DMS79 treated with DMSO at 0.1 percent for 48 hours (cell line): ENCODE data around the gene UXS1.
"Not testable (repeated sequence)": the region's sequence is repeated elsewhere in the genome, so short reads cannot be mapped to it uniquely, and the experiment has no call there.

Source experiments
- DNase-seq: peaks from one replicate; lab custom pipeline; 2025; lab: John Stamatoyannopoulos, UW

UXS1 gene

GRCh38 chr2:106193977-106194778 lies at the start of gene UXS1:
UXS1 (minus strand) TSS chr2:106194301; CDS start chr2:106194241, 60 bp downstream.
- peak; percentile 91 for DNase-seq

DNA sequence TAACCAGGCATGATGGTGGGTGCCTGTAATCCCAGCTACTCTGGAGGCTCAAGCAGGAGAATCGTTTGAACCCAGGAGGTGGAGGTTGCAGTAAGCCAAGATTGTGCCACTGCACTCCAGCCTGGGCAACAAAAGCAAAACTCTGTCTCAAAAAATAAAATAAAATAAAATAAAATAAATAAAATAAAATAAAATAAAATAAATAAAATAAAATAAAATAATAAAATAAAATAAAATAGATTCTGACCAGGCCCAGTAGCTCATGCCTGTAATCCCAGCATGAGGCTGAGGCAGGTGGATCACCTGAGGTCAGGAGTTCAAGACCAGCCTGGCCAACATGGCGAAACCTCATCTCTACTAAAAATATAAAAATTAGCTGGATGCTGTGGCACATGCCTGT lies 45.4 kb upstream of the UXS1 start:
- DNase-seq = not testable (repeated sequence)

GRCh38 chr2:106235392-106235791 lies 41.3 kb upstream of the UXS1 start:
- DNase-seq = not testable (repeated sequence)

DNA sequence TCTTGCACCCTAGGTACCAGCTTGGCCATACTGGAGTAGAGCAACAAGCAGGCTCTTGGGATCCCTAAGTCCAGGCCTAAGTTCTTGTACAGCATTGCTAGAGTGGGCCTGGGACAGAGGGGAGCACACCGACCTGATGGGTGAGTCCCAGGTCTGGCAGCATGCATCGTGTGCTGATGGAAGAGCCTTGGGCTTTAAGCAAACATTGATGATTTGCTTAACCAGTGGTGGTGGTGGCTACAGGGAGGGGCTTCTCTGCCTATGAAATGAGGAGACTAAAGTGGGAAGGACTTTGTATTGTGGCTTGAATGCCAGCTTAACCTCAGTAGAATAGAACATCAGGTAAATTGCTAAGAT lies 39.2 kb upstream of the UXS1 start:
- no peak for DNase-seq

DNA sequence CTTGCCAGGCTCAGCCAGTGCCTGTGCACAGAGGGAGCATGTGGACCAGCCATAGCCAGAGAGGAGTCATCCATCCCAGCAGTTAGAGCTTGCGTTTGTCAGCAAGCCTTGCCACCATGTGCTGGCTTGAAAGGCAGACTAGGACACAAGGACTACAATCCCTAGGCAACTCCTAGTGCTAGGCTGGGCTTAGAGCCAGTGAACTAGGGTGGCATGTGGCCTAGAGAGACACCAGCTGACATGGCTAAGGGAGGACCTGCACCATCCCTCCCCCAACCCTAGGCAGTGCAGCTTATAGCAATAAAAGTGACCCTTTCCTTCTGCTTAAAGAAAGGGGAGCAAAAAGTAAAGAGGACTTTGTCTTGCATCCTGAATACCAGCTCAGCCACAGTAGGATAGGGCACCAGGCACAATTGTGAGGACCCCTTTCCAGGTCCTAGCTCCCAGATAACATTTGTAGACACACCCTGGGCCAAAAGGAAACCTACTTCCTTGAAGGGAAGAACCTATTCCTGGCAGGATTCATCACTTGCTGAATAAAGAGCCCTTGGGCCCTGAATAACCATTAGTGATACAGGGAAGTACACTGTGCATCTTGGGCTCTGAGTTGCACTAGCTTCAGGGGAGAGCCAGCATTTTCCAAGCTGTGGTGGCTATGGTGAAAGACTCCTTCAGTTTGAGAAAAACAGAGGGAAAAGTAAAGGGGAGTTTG lies 38.7 kb upstream of the UXS1 start:
- DNase-seq = no peak

GRCh38 chr2:106223347-106223746 lies 29.2 kb upstream of the UXS1 start:
- DNase-seq = no peak

DNA sequence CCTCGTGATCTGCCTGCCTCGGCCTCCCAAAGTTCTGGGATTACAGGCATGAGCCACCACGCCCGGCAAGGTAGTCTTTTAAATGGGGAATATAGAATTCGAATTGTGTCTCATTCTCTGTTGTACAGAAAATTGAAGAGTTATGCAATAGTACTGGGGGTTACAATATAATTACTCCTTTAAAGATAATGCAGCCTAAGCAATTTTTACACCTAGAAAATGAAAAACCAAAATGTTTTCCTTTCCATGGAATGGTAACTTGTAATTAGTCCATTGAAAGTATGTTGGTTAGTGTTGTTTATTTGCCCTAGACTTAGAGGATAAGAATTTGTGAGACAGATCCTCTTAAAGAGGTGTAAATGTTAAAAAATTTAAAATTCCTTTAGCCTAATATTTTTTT lies 28.0 kb upstream of the UXS1 start:
- DNase-seq = not testable (repeated sequence)

DNA sequence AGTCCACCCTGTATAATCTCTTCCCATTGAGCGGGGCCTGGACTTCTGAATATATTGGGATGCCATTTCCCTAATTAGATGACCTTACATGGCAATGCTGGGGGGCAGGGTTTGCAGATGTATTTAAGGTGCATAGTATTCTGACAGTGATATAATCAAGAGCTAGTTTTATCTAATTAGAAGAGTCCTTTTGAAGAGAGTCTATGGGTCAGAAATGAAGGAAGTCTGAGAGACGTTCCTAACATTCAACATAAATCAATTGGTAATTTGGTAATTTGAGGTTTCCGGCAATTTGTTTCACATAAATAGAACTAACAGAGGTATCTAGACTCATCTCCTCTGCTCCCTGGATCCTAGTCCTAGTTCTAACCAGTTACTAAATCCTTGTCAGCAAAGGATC lies 25.7 kb upstream of the UXS1 start:
- no peak for DNase-seq

DNA sequence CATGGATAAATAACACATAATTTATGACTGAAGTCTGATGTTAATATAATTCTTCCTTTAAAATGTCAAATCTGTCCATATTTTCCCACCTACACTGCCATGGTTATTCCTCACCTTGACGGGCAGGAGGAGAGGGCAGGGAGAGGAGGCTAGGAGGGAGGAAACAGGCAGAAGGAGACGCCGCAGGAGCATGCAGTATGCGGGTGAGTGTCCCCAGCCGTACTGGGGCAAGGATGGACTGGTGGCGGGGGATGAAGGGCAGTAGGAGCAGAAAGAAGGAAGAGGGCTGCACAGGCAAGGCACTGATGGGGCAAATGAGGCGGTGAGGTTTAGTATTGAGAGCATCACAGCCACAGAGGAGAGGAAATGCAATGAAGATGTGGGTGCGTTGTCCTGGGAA lies 25.1 kb upstream of the UXS1 start:
- DNase-seq = not testable (repeated sequence)

- no peak for DNase-seq
Observed at GRCh38 chr2:106208874-106209273, 14.8 kb upstream of the UXS1 start.

GRCh38 chr2:106208399-106208798 lies 14.3 kb upstream of the UXS1 start:
- no peak for DNase-seq

DNA sequence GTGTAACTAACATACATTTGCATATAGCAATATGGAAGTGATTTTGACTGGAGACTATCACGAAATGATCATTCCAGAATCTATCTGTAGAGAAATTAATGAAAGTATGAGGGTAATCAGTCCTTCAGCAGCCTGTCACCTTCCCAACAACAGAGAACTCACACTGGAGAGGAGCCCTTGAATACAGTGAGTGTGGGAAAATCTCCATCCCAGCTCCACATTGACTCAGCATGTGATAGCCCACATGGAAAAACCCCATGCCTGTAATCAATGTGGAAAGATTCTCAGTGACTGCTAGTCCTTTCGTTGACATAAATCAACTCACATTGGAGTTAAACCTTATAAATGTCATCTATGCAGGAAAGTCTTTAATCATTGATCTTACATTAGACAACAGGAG lies 13.1 kb upstream of the UXS1 start:
- no peak for DNase-seq

DNA sequence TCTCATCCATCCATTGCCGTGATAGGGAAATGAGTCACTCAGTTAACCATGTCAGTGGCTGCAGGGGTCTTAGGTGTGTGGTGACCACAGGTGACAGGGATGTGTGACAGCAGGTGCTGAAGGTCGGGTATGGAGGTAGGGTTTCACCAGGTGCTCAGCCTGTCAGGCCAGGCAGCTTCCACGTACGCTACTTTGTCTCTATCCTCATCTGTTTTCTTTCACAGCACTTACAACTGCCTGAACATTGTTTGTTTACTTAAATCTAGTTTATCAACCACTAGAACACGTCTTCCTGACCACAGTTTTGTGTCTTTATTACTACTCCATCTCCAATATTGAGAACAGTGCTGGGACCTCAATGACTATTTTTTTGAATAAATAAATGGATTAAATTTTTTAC lies 11.4 kb upstream of the UXS1 start:
- DNase-seq = no peak

DNA sequence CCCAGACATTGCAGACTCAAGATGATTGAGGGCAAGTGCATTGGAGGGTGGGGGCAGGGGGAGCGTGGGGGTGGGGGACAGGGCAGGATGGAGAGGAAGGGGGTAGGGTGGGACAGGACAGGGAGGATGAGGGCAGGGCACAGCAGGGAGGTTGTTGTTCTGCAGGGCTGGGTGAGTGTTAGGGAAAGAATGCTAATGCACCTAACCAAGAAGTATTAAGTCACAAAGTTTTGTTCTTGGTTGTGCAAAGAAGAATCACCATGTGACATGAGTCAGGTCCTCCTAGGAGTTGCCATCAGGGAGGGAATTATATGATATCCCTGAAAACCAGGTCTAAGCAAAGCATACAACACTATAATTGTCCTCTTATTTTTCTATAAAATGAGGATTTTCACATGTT lies 10.4 kb upstream of the UXS1 start:
- DNase-seq = not testable (repeated sequence)

GRCh38 chr2:106201661-106202060 lies 7.6 kb upstream of the UXS1 start:
- no peak for DNase-seq

- no peak for DNase-seq
Observed at GRCh38 chr2:106197878-106198277, 3.8 kb upstream of the UXS1 start.

DNA sequence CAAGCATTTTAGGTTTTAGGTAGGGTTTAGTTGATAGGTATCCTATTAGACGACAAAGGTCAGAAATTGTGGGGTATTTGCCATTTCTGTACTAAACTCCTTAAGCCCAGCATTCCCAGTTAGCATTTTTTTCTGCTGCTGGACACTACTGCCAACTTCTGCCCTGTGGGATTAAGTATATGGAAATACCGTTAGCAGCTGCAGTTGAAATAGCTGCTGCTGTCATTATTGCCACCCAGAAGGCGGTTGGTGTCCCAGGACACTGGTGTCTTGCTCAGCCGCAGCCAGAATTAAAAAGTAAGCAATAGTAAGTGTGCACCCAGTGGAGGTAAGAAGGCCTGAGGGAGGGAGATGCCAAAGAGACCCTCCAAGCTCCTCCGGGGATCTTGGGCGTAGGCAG lies 1.9 kb upstream of the UXS1 start:
- DNase-seq = no peak

GRCh38 chr2:106195456-106195855 lies 1.4 kb upstream of the UXS1 start:
- no peak for DNase-seq

DNA sequence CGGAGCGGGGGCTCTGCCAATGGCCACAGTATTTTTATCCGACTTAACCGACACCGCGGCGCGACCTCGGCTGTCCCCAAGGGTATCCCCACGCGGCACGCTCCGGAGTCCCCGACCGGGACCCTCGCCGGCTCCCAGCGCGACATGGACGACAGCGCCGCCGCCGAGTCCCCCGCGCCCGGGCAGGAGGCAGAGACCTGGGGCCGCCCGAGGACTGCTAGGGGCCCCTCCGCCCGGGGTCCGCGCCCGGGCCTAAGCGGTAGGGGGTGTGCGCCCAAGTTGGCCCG lies 468 bp downstream of the UXS1 start:
- peak; percentile 35 for DNase-seq

DNA sequence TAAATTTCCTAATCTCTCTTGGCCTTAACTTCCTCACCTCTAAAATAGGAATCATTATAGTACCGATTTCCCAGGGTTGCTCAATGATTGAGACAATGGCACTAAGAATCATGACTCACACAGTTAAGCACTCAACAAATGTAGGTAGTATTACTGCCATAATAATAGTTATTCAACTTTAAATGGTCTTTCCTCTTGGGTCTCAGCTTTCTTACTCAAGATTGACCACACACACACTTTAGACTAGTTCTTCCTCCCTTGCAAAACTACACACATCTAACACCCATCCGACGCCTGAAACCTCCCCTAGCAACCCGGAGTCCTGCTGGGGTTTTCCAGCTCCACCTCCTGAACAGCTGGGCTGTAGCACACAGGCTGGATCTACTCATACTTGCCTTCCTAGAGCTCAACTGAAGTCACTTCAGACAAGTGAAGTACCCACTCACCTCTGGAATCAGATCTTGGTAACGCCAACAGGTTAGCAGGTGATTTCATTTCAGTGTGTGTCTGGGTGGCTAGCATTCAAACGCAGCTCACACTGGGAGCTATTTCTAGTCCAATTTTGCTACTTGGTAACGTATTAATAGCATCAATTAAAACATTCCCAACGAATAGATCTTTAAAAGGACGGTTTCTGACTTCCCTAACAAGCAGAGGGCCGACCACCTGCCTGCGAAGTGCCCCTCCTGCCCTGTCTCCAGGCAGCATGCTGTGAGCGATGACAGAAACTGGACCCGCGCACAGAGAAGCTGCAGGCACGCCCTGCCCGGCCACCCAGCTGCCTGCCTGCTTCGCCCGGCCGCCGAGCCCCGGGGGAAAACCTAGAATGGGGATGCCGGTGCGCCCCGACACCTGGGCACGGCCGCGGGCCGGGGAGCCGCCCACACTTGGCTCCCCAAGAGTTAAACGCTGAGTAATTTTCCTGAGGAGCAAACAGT lies 1.1 kb downstream of the UXS1 start:
- DNase-seq = peak; percentile 95

DNA sequence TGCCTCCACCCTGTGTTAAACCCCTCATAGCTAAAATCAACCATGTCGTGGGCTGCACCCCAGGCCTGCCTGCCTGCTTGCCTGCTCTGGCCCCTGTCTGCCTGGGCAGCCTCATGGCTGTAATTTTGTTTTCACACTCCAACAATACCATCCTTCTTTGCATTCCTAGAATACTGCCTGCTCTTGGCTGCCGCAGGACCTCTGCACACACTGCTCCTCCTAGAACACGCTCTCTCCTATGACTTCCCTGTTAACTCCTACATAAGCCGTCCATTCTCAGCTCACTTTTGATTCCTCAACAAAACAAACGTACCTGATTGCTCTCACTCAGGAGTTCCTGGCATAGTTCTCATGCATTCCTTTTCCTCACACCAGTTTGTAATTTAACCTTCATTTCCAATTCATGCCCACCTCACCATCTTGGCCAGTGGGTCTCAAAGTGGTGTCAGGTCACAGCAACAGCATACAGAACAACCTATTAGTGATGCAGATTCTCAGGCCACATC lies 2.5 kb downstream of the UXS1 start:
- DNase-seq = no peak

DNA sequence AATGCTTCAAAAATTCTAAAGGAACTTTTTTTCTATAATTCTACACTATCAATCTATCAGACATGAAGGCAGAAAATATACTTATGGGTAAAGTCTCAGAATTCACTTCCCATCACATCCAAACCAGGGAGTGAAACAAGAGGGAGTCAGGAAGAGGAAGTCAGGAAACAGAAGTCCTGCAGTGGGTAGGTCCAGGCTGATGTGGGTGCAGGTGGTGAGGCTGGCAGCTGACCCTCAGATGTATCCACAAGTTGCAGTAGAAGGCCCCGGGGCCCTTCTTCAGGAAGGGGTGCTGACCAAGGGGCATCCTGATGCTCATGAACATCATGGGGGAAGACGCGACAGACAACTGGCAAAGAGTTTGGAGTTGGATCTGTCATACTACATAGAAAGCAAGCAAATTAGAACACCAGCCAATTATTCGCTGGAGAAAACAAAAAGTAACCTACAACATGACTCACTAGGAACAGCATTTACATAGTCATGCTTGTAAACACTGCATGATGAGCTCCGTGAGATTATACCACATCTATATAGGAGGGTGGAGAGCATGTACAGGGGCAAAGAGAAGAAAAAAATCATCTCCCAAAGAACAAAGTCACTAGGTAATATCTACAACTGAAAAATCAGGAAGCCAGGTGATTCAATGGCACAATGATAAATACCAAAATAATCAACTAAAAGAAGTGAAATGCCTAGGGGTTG lies 4.2 kb downstream of the UXS1 start:
- DNase-seq = no peak
